B cell (primary cell): ENCODE measurements around the gene LMTK3.

ENCODE experiments used
- CTCF ChIP-seq: fragments of 200-600 bp; IDR thresholded peaks from one replicate; pipeline ENCODE4 v1.8.0; 2022; ENCODE audit warnings: antibody characterized with exemption, mild to moderate bottlenecking
- EZH2 ChIP-seq: IDR thresholded peaks from 2 replicates; pipeline ENCODE4 v1.6.1; 2012; ENCODE audit warnings: borderline replicate concordance, low read depth, mild to moderate bottlenecking, moderate library complexity, low read length; ENCODE audit not compliant: insufficient read depth, poor library complexity, severe bottlenecking

GRCh38 chr19:48510421-48511268 is 990 bp downstream of the LMTK3 start:
- TF ChIP-seq CTCF = no peak
- TF ChIP-seq EZH2 = no peak
